ENCODE results near the gene SOX13. TPM values are rescaled to one million over a fixed set of nuclear protein-coding genes. Genes with fewer than 3 reads are reported as not detected.
A peak's percentile ranks its signal among the peaks of the same experiment; 100 is the strongest.

The SOX13 gene
- total RNA-seq, 4 donors from 2014 or later: 13.3 to 25.6 (median 21.7) TPM

DNA sequence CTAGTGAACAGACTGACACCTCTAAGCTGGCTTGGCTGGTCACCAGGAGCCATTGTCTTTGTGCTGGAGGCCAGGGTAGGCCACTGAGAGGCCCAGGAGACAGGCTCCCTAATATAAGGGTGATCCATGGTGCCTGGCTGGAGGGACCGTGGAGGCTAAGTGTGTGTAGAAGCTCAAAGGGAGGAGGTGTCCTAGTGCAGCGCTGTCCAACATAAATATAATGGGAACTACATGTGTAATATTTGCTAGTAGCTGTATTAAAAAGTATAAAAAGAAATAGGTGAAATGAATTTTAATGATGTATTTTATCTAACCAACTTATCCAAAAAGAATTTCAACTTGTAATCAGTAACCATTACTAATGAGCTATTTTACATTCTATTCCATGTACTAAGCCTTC lies 35.0 kb downstream of the SOX13 start:
- no peaks in the 10 kb centered on the region for H3K9me3 ChIP-seq
- peaks cover 40 to 64% (median 53%) of the 10 kb centered on the region in 4 donors for H3K4me1 ChIP-seq
- peak overlapping the region in 2 of 4 donors; percentile 10 to 14 for H3K27ac ChIP-seq (replicated peaks in 1 of 4)
- TF ChIP-seq, protein P1, sequence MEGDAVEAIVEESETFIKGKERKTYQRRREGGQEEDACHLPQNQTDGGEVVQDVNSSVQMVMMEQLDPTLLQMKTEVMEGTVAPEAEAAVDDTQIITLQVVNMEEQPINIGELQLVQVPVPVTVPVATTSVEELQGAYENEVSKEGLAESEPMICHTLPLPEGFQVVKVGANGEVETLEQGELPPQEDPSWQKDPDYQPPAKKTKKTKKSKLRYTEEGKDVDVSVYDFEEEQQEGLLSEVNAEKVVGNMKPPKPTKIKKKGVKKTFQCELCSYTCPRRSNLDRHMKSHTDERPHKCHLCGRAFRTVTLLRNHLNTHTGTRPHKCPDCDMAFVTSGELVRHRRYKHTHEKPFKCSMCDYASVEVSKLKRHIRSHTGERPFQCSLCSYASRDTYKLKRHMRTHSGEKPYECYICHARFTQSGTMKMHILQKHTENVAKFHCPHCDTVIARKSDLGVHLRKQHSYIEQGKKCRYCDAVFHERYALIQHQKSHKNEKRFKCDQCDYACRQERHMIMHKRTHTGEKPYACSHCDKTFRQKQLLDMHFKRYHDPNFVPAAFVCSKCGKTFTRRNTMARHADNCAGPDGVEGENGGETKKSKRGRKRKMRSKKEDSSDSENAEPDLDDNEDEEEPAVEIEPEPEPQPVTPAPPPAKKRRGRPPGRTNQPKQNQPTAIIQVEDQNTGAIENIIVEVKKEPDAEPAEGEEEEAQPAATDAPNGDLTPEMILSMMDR (IDR thresholded peaks at IDR 0.05): no peak
- TF ChIP-seq POLR2AphosphoS5 (IDR thresholded peaks at IDR 0.05) (no peak), EP300 (IDR thresholded peaks at IDR 0.05) (no peak), POLR2A (IDR thresholded peaks at IDR 0.05; ENCODE audit: low read depth) (no peak)
- intact Hi-C loops (cut with DNase I): no loop called here
- H3K4me3 ChIP-seq: no peak overlapping the region
- peaks cover 0 to 24% (median 0%) of the 10 kb centered on the region in 4 donors for H3K27me3 ChIP-seq
- H3K36me3 ChIP-seq: no peaks in the 10 kb centered on the region
- WGBS: 84% methylated on average over 2 of the region's 2 CpGs
- no peak for DNase-seq (ENCODE audit: extremely low spot score)

DNA sequence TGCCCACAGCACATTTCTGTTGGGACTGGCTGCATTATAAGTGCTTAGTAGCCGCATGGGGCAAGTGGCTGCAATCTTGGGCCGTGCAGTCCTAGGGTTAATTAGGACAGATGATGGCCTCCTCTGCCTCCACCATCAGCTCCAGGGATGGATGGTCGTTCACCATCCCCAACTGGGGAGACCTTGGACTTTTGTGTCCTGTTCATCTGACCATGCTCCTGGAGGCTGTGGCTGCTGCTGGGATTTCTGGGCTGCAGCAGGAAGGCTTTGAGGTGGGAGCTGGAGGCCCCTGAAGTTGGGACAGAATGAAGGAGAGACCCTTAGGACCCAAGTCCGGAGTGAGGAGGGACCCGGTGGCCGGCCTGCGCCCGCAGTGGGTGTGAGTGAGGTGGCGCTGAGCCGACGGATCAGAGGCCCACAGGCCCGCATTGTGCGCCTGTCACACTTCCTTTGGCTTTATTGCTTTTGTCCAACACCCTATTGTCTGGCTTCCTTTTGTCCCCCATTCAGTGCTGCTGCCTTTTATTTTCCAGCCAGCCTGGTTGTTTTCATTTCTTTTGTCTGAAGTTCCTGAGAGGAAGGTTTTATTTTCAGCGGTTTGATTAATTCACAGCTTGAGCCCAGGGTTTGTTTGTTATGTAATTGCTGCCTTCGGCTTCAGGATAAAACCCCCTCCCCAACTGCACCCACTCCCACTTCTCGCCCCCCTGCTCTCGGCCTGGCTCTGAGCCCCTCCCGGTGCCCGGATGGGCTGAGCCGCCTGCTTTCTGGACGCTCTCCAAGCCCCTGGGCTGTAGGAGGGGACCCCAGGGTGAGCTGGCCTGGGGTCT lies 35.6 kb downstream of the SOX13 start:
- Histone ChIP-seq H3K4me1 (peaks cover 37 to 60% (median 51%) of the 10 kb centered on the region in 4 donors), H3K27me3 (peaks cover 0 to 24% (median 0%) of the 10 kb centered on the region in 4 donors), H3K36me3 (no peaks in the 10 kb centered on the region), H3K4me3 (no peak overlapping the region), H3K27ac (replicated peaks in 1 of 4) (peak overlapping the region in 2 of 4 donors; percentile 26 to 30), H3K9me3 (no peaks in the 10 kb centered on the region)
- DNase-seq (ENCODE audit: extremely low spot score): no peak
- TF ChIP-seq POLR2AphosphoS5 (IDR thresholded peaks at IDR 0.05): no peak
- no peak for TF ChIP-seq EP300 (IDR thresholded peaks at IDR 0.05)
- TF ChIP-seq POLR2A (IDR thresholded peaks at IDR 0.05; ENCODE audit: low read depth): no peak
- TF ChIP-seq, protein P1 (IDR thresholded peaks at IDR 0.05): no peak
- WGBS: 59% methylated on average over 21 of the region's 21 CpGs
- intact Hi-C loops (cut with DNase I): no loop called here

- TF ChIP-seq POLR2AphosphoS5 (IDR thresholded peaks at IDR 0.05) (no peak), EP300 (IDR thresholded peaks at IDR 0.05) (no peak), POLR2A (IDR thresholded peaks at IDR 0.05; ENCODE audit: low read depth) (no peak)
- TF ChIP-seq, protein P1 (IDR thresholded peaks at IDR 0.05): no peak
- intact Hi-C loops (cut with DNase I): no loop called here
- no peaks in the 10 kb centered on the region for H3K9me3 ChIP-seq
- H3K36me3 ChIP-seq: peaks cover 0 to 5% (median 2%) of the 10 kb centered on the region in 4 donors
- no peak for DNase-seq (ENCODE audit: extremely low spot score)
- peaks cover 23 to 52% (median 40%) of the 10 kb centered on the region in 4 donors for H3K4me1 ChIP-seq
- WGBS: 63% methylated on average over 2 of the region's 5 CpGs
- peaks cover 0 to 24% (median 0%) of the 10 kb centered on the region in 4 donors for H3K27me3 ChIP-seq
- H3K27ac ChIP-seq (replicated peaks in 1 of 4): no peak overlapping the region
- no peak overlapping the region for H3K4me3 ChIP-seq
These were observed 38.1 kb downstream of the SOX13 start for GRCh38 chr1:204110894-204111633.

GRCh38 chr1:204112876-204113730 lies 40.2 kb downstream of the SOX13 start:
- Histone ChIP-seq H3K36me3 (peaks cover 0 to 22% (median 18%) of the 10 kb centered on the region in 4 donors), H3K4me1 (peaks cover 13 to 51% (median 30%) of the 10 kb centered on the region in 4 donors), H3K4me3 (no peak overlapping the region), H3K27ac (replicated peaks in 1 of 4) (peak overlapping the region in 2 of 4 donors; percentile 20 to 28), H3K9me3 (no peaks in the 10 kb centered on the region), H3K27me3 (peaks cover 0 to 11% (median 0%) of the 10 kb centered on the region in 4 donors)
- WGBS: 97% methylated on average over 9 of the region's 11 CpGs
- TF ChIP-seq POLR2A (IDR thresholded peaks at IDR 0.05; ENCODE audit: low read depth) (no peak), EP300 (IDR thresholded peaks at IDR 0.05) (no peak), POLR2AphosphoS5 (IDR thresholded peaks at IDR 0.05) (no peak)
- TF ChIP-seq, protein P1 (IDR thresholded peaks at IDR 0.05): no peak
- intact Hi-C loops (cut with DNase I): no loop called here
- DNase-seq (ENCODE audit: extremely low spot score): no peak

Data from esophagus muscularis mucosa (tissue), 4 donors.